Measurements from ENCODE around the gene RHOU. TPM values are rescaled to one million over a fixed set of nuclear protein-coding genes. Genes with fewer than 3 reads are reported as not detected.

Gene RHOU
- total RNA-seq, 3 donors from 2014 or later = 30.7 to 45.1 (median 39.3) TPM

- Histone ChIP-seq H3K36me3 (ENCODE audit: low read depth) (no peaks in the 10 kb centered on the region), H3K4me3 (no peak overlapping the region), H3K9me3 (no peaks in the 10 kb centered on the region), H3K4me1 (ENCODE audit: low read depth) (no peaks in the 10 kb centered on the region)
- DNase-seq = no peak
- intact Hi-C loops (cut with DNase I, micrococcal nuclease) = no loop called here
- no peak for ATAC-seq
- no peak for TF ChIP-seq CTCF (IDR thresholded peaks at IDR 0.05)
These were observed 15.6 kb downstream of the RHOU start for GRCh38 chr1:228750915-228751314.

DNA sequence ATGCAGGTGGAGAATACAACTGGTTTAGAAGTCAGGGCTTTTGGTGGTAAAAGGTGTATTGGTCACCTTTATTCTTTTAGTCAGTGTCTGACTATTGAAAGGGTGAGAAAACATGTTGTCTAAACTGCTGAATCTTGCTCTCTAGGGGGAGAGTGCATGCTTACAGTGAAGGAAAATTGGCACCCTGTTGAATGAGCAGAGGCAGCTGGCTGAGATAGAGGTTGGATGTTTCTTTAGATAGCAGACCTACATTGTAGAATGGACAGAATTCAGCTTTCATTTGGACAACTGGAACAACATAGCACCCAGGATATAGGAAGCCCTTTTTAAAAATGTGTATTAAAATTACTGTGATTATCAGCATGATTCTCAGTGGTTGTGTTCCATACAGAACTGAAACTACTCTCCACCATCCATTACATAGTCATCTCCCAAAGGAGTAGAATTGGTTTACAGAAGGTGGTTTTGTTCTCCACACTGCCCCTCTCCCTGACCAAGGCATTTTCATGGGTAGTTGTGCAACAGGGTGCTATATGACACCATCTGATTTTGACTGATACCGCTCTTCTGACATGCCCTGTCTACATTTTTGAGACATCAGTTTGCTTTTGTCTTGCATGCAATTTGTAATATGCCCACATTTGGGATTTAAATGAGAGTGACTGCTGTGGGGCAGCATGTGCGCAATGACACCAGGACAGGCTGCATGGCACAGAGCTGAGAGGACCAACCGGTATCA, 16.2 kb downstream of the RHOU start:
- ATAC-seq (no peak), DNase-seq (no peak)
- Histone ChIP-seq H3K4me3 (no peak overlapping the region), H3K9me3 (no peaks in the 10 kb centered on the region), H3K36me3 (ENCODE audit: low read depth) (no peaks in the 10 kb centered on the region), H3K4me1 (ENCODE audit: low read depth) (no peaks in the 10 kb centered on the region)
- no peak for TF ChIP-seq CTCF (IDR thresholded peaks at IDR 0.05)
- intact Hi-C loops (cut with DNase I, micrococcal nuclease) = no loop called here

GRCh38 chr1:228752258-228752657, 17.0 kb downstream of the RHOU start:
- no peak for TF ChIP-seq CTCF (IDR thresholded peaks at IDR 0.05)
- Histone ChIP-seq H3K9me3 (no peaks in the 10 kb centered on the region), H3K36me3 (ENCODE audit: low read depth) (no peaks in the 10 kb centered on the region), H3K4me3 (no peak overlapping the region), H3K4me1 (ENCODE audit: low read depth) (no peaks in the 10 kb centered on the region)
- intact Hi-C loops (cut with DNase I, micrococcal nuclease) = no loop called here
- DNase-seq (no peak), ATAC-seq (no peak)

DNA sequence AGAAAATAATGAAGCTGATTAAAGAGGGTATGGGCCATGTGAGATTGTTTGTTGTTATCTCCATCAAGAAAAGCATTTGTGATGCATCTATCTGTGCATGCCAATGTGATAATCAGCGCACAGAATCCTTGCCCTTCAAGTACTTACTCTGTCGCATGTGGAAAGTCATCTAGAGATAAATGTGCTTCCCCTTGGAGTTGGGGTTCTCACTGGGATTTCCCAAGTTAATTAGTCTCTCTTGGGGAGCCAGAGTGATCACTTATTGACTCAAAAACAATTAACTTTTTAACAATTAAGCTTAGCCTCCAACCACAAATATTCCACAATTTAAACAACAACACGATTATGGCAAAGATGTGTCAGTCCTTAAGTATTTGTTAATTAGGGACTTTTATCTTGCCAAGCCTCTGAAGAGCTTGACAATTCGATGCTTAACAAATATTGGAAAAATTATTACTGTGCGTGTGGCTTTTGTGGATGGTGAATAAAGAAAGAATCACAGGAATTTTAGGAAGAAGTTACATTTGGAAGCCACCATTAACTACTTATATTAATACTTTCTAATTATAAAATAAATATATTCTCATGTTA, 17.5 kb downstream of the RHOU start:
- TF ChIP-seq CTCF (IDR thresholded peaks at IDR 0.05) = no peak
- ATAC-seq (no peak), DNase-seq (no peak)
- Histone ChIP-seq H3K4me1 (ENCODE audit: low read depth) (no peaks in the 10 kb centered on the region), H3K4me3 (no peak overlapping the region), H3K36me3 (ENCODE audit: low read depth) (no peaks in the 10 kb centered on the region), H3K9me3 (no peaks in the 10 kb centered on the region)
- intact Hi-C loops (cut with DNase I, micrococcal nuclease) = no loop called here

- Histone ChIP-seq H3K9me3 (no peaks in the 10 kb centered on the region), H3K4me3 (no peak overlapping the region), H3K36me3 (ENCODE audit: low read depth) (no peaks in the 10 kb centered on the region), H3K4me1 (ENCODE audit: low read depth) (no peaks in the 10 kb centered on the region)
- no peak for TF ChIP-seq CTCF (IDR thresholded peaks at IDR 0.05)
- intact Hi-C loops (cut with DNase I, micrococcal nuclease) = no loop called here
- ATAC-seq (no peak), DNase-seq (no peak)
These were observed 18.0 kb downstream of the RHOU start for GRCh38 chr1:228753287-228753686.
